Gastroesophageal sphincter (tissue), 2 donors: Measurements from ENCODE around the gene COL18A1.

ENCODE experiments used
- EP300 ChIP-seq: sonication (generic); formaldehyde crosslinking; IDR thresholded peaks from one replicate; pipeline ENCODE4 v1.6.1; 2017; ENCODE audit warnings: antibody characterized with exemption, mild to moderate bottlenecking
- POLR2A ChIP-seq, 2 donors: fragments of 450-650 bp; IDR thresholded peaks; one replicate each; pipeline ENCODE4 v1.6.1; 2017; ENCODE audit warnings: antibody characterized with exemption in 2 of 2, mild to moderate bottlenecking in 2 of 2, moderate library complexity in 1 of 2

DNA sequence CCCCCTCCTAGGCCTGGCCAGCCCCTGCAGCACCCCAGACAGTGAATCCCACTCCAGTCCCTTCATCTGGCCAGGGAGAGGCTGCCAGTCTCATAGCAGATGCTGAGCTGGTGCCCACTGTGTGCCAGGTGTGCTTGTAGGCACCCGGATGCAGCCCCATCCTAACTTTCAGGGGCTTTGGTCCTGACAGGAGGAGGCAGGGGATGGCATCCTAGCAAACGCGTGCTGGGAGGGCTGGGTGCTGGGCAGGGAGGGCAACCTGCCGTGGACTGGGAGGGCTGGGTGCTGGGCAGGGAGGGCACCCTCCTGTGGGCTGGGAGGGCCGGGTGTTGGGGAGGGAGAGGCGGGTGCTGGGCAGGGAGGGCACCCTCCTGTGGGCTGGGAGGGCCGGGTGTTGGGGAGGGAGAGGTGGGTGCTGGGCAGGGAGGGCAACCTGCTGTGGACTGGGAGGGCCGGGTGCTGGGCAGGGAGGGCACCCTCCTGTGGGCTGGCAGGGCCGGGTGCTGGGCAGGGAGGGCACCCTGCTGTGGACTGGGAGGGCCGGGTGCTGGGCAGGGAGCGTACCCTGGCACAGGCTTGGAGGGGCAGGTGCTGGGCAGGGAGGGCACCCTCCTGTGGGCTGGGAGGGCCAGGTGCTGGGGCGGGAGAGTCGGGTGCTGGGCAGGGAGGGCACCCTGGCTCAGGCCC, 102.0 kb downstream of the COL18A1 start:
- no peak for TF ChIP-seq POLR2A (IDR thresholded peaks at IDR 0.05)
- no peak for TF ChIP-seq EP300
